ENCODE measurements around the gene SCOC.

SCOC gene

GRCh38 chr4:140351093-140352075 lies 22.1 kb upstream of the SCOC start:
- no peak overlapping the region for H3K27ac Mint-ChIP-seq
- no peak overlapping the region for H3K4me3 Mint-ChIP-seq
- no peaks in the 10 kb centered on the region for H3K36me3 Mint-ChIP-seq (ENCODE audit: low read depth)
- DNase-seq (no peak), ATAC-seq (no peak)
- H3K9me3 Mint-ChIP-seq = no peaks in the 10 kb centered on the region
- H3K27me3 Mint-ChIP-seq = no peaks in the 10 kb centered on the region
- H3K4me1 Mint-ChIP-seq = peaks cover 11% of the 10 kb centered on the region

DNA sequence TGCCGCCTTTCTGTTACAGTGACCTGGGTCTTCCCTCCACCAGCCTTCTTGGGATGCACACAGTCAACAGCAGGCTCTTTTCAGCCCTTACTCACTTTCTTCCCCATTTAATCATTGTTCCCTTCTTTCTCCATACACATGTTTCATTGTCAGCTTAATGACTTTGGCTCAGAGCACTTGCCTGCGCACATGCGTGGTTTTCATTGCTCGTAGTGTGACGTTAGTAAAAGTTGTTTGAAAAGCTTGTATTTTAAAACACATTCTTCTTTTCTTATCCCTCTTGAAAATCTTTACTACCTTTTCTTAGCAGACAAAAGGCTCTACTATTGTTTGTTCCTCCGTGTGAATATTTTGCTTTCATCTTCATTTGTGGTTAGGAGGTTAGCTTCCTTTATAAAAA lies 19.7 kb upstream of the SCOC start:
- ATAC-seq (no peak), DNase-seq (no peak)
- Mint-ChIP-seq H3K36me3 (ENCODE audit: low read depth) (no peaks in the 10 kb centered on the region), H3K27ac (no peak overlapping the region), H3K9me3 (no peaks in the 10 kb centered on the region), H3K27me3 (no peaks in the 10 kb centered on the region), H3K4me3 (no peak overlapping the region), H3K4me1 (peaks cover 11% of the 10 kb centered on the region)

- DNase-seq (no peak), ATAC-seq (no peak)
- Mint-ChIP-seq H3K4me3 (no peak overlapping the region), H3K27ac (no peak overlapping the region), H3K4me1 (peaks cover 11% of the 10 kb centered on the region), H3K27me3 (no peaks in the 10 kb centered on the region), H3K9me3 (no peaks in the 10 kb centered on the region), H3K36me3 (ENCODE audit: low read depth) (no peaks in the 10 kb centered on the region)
Measured at GRCh38 chr4:140355288-140355687, 18.2 kb upstream of the SCOC start.

- ATAC-seq (no peak), DNase-seq (no peak)
- H3K4me1 Mint-ChIP-seq = peaks cover 11% of the 10 kb centered on the region
- H3K36me3 Mint-ChIP-seq (ENCODE audit: low read depth) = no peaks in the 10 kb centered on the region
- H3K27me3 Mint-ChIP-seq = no peaks in the 10 kb centered on the region
- H3K9me3 Mint-ChIP-seq = no peaks in the 10 kb centered on the region
- no peak overlapping the region for H3K27ac Mint-ChIP-seq
- H3K4me3 Mint-ChIP-seq = no peak overlapping the region
Measured at GRCh38 chr4:140357868-140358267, 15.6 kb upstream of the SCOC start.

GRCh38 chr4:140358281-140358680 lies 15.2 kb upstream of the SCOC start:
- DNase-seq (no peak), ATAC-seq (no peak)
- H3K36me3 Mint-ChIP-seq (ENCODE audit: low read depth) = no peaks in the 10 kb centered on the region
- no peaks in the 10 kb centered on the region for H3K9me3 Mint-ChIP-seq
- no peaks in the 10 kb centered on the region for H3K27me3 Mint-ChIP-seq
- H3K4me1 Mint-ChIP-seq = peaks cover 11% of the 10 kb centered on the region
- no peak overlapping the region for H3K27ac Mint-ChIP-seq
- no peak overlapping the region for H3K4me3 Mint-ChIP-seq

- Mint-ChIP-seq H3K4me3 (no peak overlapping the region), H3K36me3 (ENCODE audit: low read depth) (no peaks in the 10 kb centered on the region)
Measured at GRCh38 chr4:140359562-140360427, 13.7 kb upstream of the SCOC start.

GRCh38 chr4:140361099-140361498 lies 12.3 kb upstream of the SCOC start:
- no peaks in the 10 kb centered on the region for H3K27me3 Mint-ChIP-seq
- DNase-seq = no peak
- H3K4me3 Mint-ChIP-seq = no peak overlapping the region
- H3K36me3 Mint-ChIP-seq (ENCODE audit: low read depth) = no peaks in the 10 kb centered on the region
- ATAC-seq = no peak
- H3K27ac Mint-ChIP-seq = no peak overlapping the region
- no peaks in the 10 kb centered on the region for H3K4me1 Mint-ChIP-seq
- no peaks in the 10 kb centered on the region for H3K9me3 Mint-ChIP-seq

More at GRCh38 chr4:140359562-140360427, 13.7 kb upstream of the SCOC start:
- no peaks in the 10 kb centered on the region for H3K4me1 Mint-ChIP-seq
- no peaks in the 10 kb centered on the region for H3K27me3 Mint-ChIP-seq
- ATAC-seq (peak; percentile 88), DNase-seq (peak; percentile 83)
- H3K27ac Mint-ChIP-seq = no peak overlapping the region
- H3K9me3 Mint-ChIP-seq = no peaks in the 10 kb centered on the region

GRCh38 chr4:140363051-140363450 lies 10.4 kb upstream of the SCOC start:
- H3K27me3 Mint-ChIP-seq = no peaks in the 10 kb centered on the region
- no peaks in the 10 kb centered on the region for H3K36me3 Mint-ChIP-seq (ENCODE audit: low read depth)
- H3K4me1 Mint-ChIP-seq = no peaks in the 10 kb centered on the region
- no peak for DNase-seq
- H3K4me3 Mint-ChIP-seq = no peak overlapping the region
- no peak overlapping the region for H3K27ac Mint-ChIP-seq
- H3K9me3 Mint-ChIP-seq = no peaks in the 10 kb centered on the region
- ATAC-seq = no peak

- ATAC-seq (no peak), DNase-seq (no peak)
- no peaks in the 10 kb centered on the region for H3K36me3 Mint-ChIP-seq (ENCODE audit: low read depth)
- no peak overlapping the region for H3K27ac Mint-ChIP-seq
- H3K27me3 Mint-ChIP-seq = no peaks in the 10 kb centered on the region
- no peaks in the 10 kb centered on the region for H3K4me1 Mint-ChIP-seq
- no peaks in the 10 kb centered on the region for H3K9me3 Mint-ChIP-seq
- no peak overlapping the region for H3K4me3 Mint-ChIP-seq
Measured at GRCh38 chr4:140363558-140363957, 9.9 kb upstream of the SCOC start.

DNA sequence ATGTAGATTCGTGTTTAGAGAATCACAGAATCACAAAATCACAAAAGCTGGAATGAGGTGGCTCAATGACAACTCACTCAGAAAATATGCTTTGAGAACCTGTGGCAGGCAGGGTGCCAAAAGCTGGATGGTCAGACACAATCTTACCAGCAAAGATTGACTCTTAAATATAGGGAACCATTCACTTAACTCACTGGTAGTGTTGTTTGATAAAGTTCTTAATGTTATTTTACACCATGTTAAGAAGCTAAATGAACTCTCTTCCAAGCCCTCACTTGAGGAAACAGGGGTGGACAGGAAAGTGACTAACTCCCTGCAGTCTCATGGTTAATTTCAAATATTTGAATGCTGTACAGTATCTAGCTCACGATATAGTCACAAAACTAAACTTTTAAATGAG lies 5.7 kb upstream of the SCOC start:
- no peak for DNase-seq
- Mint-ChIP-seq H3K27ac (no peak overlapping the region), H3K27me3 (no peaks in the 10 kb centered on the region)

GRCh38 chr4:140368686-140369085 lies 4.8 kb upstream of the SCOC start:
- Mint-ChIP-seq H3K9me3 (no peaks in the 10 kb centered on the region), H3K4me3 (no peak overlapping the region), H3K4me1 (peaks cover 6% of the 10 kb centered on the region), H3K27ac (no peak overlapping the region), H3K27me3 (no peaks in the 10 kb centered on the region), H3K36me3 (ENCODE audit: low read depth) (no peaks in the 10 kb centered on the region)
- DNase-seq (no peak), ATAC-seq (no peak)

More for the DNA sequence above, 5.7 kb upstream of the SCOC start:
- no peak for ATAC-seq
- Mint-ChIP-seq H3K36me3 (ENCODE audit: low read depth) (no peaks in the 10 kb centered on the region), H3K4me3 (no peak overlapping the region), H3K4me1 (peaks cover 6% of the 10 kb centered on the region), H3K9me3 (no peaks in the 10 kb centered on the region)

GRCh38 chr4:140372751-140373327 lies 607 bp upstream of the SCOC start:
- peaks cover 35% of the 10 kb centered on the region for H3K4me1 Mint-ChIP-seq
- ATAC-seq (peak; percentile 56), DNase-seq (peak; percentile 22)
- H3K36me3 Mint-ChIP-seq (ENCODE audit: low read depth) = no peaks in the 10 kb centered on the region
- no peak overlapping the region for H3K27ac Mint-ChIP-seq
- no peak overlapping the region for H3K4me3 Mint-ChIP-seq
- no peaks in the 10 kb centered on the region for H3K9me3 Mint-ChIP-seq
- H3K27me3 Mint-ChIP-seq = no peaks in the 10 kb centered on the region

GRCh38 chr4:140374130-140374477 lies 658 bp downstream of the SCOC start:
- ATAC-seq (no peak), DNase-seq (no peak)
- H3K4me3 Mint-ChIP-seq = no peak overlapping the region
- H3K4me1 Mint-ChIP-seq = peaks cover 35% of the 10 kb centered on the region
- no peaks in the 10 kb centered on the region for H3K36me3 Mint-ChIP-seq (ENCODE audit: low read depth)
- no peaks in the 10 kb centered on the region for H3K9me3 Mint-ChIP-seq
- H3K27ac Mint-ChIP-seq = no peak overlapping the region
- no peaks in the 10 kb centered on the region for H3K27me3 Mint-ChIP-seq

DNA sequence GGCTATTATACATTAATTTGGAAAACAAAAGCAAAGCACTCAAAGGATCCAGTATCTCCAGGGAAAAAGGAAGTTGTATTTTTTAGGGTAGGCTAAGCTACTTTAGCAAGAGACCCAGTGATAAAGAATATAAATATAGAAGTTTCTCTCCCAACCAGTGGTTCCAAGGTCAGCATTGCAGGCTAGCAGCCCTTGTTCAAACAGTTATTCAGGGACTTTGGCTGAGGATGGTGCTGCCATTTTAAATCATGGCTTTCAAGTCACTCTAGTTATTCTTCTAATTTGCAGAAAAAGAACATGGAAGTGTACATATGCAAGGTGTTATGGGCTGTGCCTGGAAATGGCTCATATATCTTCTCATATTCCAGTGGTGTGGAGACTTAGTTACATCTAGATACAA lies 9.3 kb downstream of the SCOC start:
- Mint-ChIP-seq H3K4me1 (no peaks in the 10 kb centered on the region), H3K9me3 (no peaks in the 10 kb centered on the region), H3K36me3 (ENCODE audit: low read depth) (peaks cover 4% of the 10 kb centered on the region), H3K4me3 (no peak overlapping the region), H3K27ac (no peak overlapping the region), H3K27me3 (no peaks in the 10 kb centered on the region)
- DNase-seq (no peak), ATAC-seq (no peak)

All from activated naive CD8-positive, alpha-beta T cell treated with anti-CD3 and anti-CD28 coated beads, Interleukin-2, amount 50 U/mL, for 24 hours (primary cell).